Measurements from ENCODE around the gene CPLANE2.
A peak's percentile ranks its signal among the peaks of the same experiment; 100 is the strongest.

The CPLANE2 gene

DNA sequence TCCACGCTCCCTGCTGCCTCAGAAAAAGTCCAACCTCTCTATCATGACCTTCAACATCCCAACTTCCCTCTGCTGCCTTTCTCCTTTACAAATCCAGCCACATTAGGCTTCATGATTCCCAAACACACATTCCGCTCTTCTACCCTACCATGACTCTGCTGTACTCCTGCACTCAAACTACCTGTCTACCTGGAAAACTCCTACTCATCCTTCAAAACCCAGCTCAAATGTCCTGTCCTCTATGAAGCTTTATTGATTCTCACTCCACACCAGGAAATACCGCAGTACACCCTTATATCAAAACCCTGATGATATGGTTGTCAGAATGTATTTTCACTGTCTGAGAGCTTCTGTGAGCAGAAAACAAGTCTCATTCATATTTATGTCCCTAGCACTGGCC, 33.4 kb downstream of the CPLANE2 start:
- TF ChIP-seq, protein P1, sequence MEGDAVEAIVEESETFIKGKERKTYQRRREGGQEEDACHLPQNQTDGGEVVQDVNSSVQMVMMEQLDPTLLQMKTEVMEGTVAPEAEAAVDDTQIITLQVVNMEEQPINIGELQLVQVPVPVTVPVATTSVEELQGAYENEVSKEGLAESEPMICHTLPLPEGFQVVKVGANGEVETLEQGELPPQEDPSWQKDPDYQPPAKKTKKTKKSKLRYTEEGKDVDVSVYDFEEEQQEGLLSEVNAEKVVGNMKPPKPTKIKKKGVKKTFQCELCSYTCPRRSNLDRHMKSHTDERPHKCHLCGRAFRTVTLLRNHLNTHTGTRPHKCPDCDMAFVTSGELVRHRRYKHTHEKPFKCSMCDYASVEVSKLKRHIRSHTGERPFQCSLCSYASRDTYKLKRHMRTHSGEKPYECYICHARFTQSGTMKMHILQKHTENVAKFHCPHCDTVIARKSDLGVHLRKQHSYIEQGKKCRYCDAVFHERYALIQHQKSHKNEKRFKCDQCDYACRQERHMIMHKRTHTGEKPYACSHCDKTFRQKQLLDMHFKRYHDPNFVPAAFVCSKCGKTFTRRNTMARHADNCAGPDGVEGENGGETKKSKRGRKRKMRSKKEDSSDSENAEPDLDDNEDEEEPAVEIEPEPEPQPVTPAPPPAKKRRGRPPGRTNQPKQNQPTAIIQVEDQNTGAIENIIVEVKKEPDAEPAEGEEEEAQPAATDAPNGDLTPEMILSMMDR (IDR thresholded peaks at IDR 0.05) = no peak
- no peak for DNase-seq
- Mint-ChIP-seq H3K4me3 (peak overlapping the region; percentile 1), H3K9me3 (no peaks in the 10 kb centered on the region), H3K27ac (no peak overlapping the region), H3K36me3 (ENCODE audit: low read depth) (no peaks in the 10 kb centered on the region), H3K4me1 (peaks cover 29% of the 10 kb centered on the region), H3K27me3 (ENCODE audit: low read depth, poor library complexity) (peaks cover 10% of the 10 kb centered on the region)

DNA sequence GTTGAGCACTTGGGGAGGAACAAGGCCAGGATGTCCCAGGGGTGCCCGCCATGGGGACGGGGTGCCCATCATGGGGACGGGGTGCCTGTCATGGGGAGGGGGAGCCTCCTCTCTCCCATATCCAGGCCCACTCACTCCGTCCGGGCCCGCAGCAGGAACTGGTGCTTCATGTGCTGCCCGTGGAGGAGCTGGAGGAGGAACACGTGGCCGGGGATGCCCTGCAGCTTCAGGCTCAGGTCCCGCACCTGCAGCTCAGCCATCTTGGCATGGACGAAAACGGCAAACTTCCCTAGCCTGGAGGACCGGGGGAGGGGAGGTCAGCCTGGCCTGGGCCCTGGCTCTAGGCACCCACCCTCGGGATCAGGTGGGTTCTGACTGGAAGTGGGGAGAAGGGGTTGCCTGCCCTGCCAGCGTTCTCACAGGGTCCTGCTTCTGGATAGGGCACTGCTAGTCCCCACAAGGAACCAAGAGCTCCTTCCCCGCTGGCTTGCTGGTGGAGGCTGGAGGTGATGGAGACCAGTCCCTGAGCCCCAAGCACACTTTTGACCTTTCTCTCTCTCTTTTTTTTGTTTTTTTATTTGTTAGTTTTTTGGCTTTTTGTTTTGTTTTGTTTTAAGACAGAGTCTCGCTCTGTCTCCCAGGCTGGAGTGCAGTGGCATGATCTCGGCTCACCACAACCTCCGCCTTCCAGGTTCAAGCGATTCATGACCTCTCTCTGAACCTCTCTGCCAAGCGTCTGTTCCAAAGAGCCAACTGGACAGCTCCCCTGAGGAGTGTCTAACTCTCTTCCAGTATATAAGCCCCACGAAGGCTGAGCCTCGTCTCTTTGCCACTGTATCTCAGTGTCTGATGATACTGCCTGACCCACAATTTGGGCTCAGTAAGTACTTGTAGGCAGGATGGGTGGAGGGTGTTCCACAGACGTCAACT, 34.4 kb downstream of the CPLANE2 start:
- Mint-ChIP-seq H3K9me3 (no peaks in the 10 kb centered on the region), H3K27me3 (ENCODE audit: low read depth, poor library complexity) (peaks cover 6% of the 10 kb centered on the region), H3K27ac (peak overlapping the region; percentile 10), H3K36me3 (ENCODE audit: low read depth) (no peaks in the 10 kb centered on the region), H3K4me3 (no peak overlapping the region), H3K4me1 (peaks cover 29% of the 10 kb centered on the region)
- DNase-seq = no peak
- TF ChIP-seq, protein P1 (IDR thresholded peaks at IDR 0.05) = no peak

DNA sequence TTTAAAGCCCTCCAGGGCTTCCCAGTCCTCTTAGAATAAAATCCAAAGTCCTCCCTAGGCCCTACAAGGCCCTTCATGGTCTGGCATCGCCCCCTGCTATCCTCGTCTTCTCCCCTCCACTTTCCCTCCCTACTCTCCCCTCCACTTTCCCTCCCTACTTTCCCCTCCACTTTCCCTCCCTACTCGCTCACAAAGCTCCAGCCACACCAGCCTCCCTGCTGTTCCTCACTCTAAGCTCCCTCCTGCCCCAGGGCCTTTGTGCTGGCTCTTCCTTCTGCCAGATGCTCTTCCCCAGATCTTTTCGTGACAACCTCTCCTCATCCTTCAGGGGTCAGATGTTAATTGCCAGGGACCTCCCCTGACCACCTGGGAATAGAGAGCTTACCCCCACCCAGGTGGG, 37.3 kb downstream of the CPLANE2 start:
- TF ChIP-seq, protein P1 (IDR thresholded peaks at IDR 0.05) = no peak
- H3K4me3 Mint-ChIP-seq = no peak overlapping the region
- DNase-seq = no peak
- H3K9me3 Mint-ChIP-seq = no peaks in the 10 kb centered on the region
- H3K27ac Mint-ChIP-seq = peak overlapping the region; percentile 81
- peaks cover 15% of the 10 kb centered on the region for H3K4me1 Mint-ChIP-seq
- peaks cover 6% of the 10 kb centered on the region for H3K27me3 Mint-ChIP-seq (ENCODE audit: low read depth, poor library complexity)
- H3K36me3 Mint-ChIP-seq (ENCODE audit: low read depth) = no peaks in the 10 kb centered on the region

DNA sequence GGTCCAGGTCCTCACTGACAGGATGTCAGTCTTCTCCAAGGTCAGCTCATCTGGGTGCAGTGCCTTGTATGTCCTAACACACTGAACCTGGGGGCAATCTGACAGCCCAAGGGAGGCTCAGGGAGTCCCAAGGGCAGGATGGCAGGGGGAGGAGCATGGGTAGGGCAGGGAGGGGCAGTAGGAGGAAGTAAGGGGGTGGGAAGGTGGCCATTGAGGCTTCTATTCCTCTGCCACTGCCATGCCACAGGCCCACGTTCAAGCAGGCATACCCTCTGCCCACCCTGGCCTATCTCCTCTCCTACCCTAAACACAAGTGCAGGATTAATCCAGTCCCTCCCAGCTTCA, 37.9 kb downstream of the CPLANE2 start:
- Mint-ChIP-seq H3K27me3 (ENCODE audit: low read depth, poor library complexity) (peaks cover 7% of the 10 kb centered on the region), H3K4me1 (peaks cover 13% of the 10 kb centered on the region), H3K27ac (peak overlapping the region; percentile 81), H3K36me3 (ENCODE audit: low read depth) (no peaks in the 10 kb centered on the region), H3K9me3 (no peaks in the 10 kb centered on the region), H3K4me3 (no peak overlapping the region)
- TF ChIP-seq, protein P1 (IDR thresholded peaks at IDR 0.05) = no peak
- DNase-seq = no peak

DNA sequence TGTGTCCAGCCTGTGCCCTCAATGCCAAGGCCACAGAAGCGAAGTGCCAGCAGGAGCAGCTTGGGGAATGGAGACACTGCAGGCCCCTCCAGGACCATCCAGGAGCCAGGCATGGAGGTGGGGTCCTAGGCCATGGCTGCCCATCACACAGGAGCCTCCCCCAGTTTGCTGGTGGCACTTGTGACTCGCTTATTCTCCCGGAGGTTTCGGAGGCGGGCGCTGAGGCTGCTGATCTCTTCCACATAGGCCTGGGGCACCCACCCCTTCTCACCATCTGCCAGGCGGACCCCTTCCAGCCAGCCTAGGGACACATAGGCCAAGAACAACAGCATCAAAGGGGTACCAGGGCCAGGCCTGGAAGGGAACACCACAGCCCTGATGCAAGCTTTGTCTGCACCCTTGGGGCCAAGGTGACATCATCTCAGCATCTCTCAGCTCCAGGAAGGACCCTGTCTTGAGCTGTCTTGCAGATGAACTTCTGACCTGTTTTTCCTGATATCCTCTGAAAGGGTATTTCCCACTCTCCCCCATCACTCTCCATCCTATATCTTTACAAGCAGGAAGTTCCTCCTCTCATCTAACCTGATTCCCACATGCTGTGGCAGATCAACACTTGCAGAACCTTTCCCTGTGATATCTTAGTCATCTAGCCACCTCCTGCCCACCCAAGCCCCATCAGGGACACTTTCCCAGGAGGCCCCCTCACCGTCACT, 38.4 kb downstream of the CPLANE2 start:
- H3K4me3 Mint-ChIP-seq = no peak overlapping the region
- H3K27ac Mint-ChIP-seq = no peak overlapping the region
- DNase-seq = no peak
- no peaks in the 10 kb centered on the region for H3K36me3 Mint-ChIP-seq (ENCODE audit: low read depth)
- peaks cover 7% of the 10 kb centered on the region for H3K27me3 Mint-ChIP-seq (ENCODE audit: low read depth, poor library complexity)
- TF ChIP-seq, protein P1 (IDR thresholded peaks at IDR 0.05) = no peak
- H3K9me3 Mint-ChIP-seq = no peaks in the 10 kb centered on the region
- peaks cover 11% of the 10 kb centered on the region for H3K4me1 Mint-ChIP-seq

Data from nephron progenitor cell (in vitro differentiated cells).